T1000 (cell line): ENCODE data around the gene TLR9.

Experiments used
- DNase-seq: peaks from one replicate; lab custom pipeline; 2025; ENCODE audit warnings: mixed read lengths; lab: John Stamatoyannopoulos, UW

Gene TLR9

GRCh38 chr3:52247409-52248164 is 22.1 kb upstream of the TLR9 start:
- no peak for DNase-seq

- no peak for DNase-seq
Measured at GRCh38 chr3:52246728-52247408, 21.4 kb upstream of the TLR9 start.

GRCh38 chr3:52246264-52246620 is 20.8 kb upstream of the TLR9 start:
- DNase-seq = no peak

- DNase-seq = peak; percentile 38
Measured at GRCh38 chr3:52245322-52246263, 20.1 kb upstream of the TLR9 start, which contains the start of gene PPM1M. Gene PPM1M, plus strand, starts transcription at chr3:52245759. Its CDS starts 66 bp downstream, at chr3:52245825.

GRCh38 chr3:52243791-52244628 is 18.6 kb upstream of the TLR9 start:
- DNase-seq = peak; percentile 84

- DNase-seq = no peak
Measured at GRCh38 chr3:52242039-52242438, 16.6 kb upstream of the TLR9 start.

- no peak for DNase-seq
Measured at GRCh38 chr3:52240886-52241370, 15.5 kb upstream of the TLR9 start.

- DNase-seq = peak; percentile 14
Measured at GRCh38 chr3:52240059-52240885, 14.8 kb upstream of the TLR9 start.

- DNase-seq = peak; percentile 73
Measured at GRCh38 chr3:52238761-52239701, 13.6 kb upstream of the TLR9 start, which contains the start of gene TWF2. Gene TWF2, minus strand, starts transcription at chr3:52239158. Its CDS starts 142 bp downstream, at chr3:52239016.

- peak; percentile 39 for DNase-seq
Measured at GRCh38 chr3:52238193-52238760, 12.8 kb upstream of the TLR9 start.

- DNase-seq = peak; percentile 82
Measured at GRCh38 chr3:52237657-52238172, 12.3 kb upstream of the TLR9 start.

GRCh38 chr3:52237006-52237656 is 11.7 kb upstream of the TLR9 start:
- no peak for DNase-seq

- no peak for DNase-seq
Measured at GRCh38 chr3:52236424-52236886, 11.0 kb upstream of the TLR9 start.

- DNase-seq = no peak
Measured at GRCh38 chr3:52234516-52235447, 9.3 kb upstream of the TLR9 start.

GRCh38 chr3:52233968-52234367 is 8.5 kb upstream of the TLR9 start:
- DNase-seq = no peak

- DNase-seq = no peak
Measured at GRCh38 chr3:52233108-52233591, 7.7 kb upstream of the TLR9 start.
